ENCODE measurements around the gene NDUFS7.

The NDUFS7 gene

DNA sequence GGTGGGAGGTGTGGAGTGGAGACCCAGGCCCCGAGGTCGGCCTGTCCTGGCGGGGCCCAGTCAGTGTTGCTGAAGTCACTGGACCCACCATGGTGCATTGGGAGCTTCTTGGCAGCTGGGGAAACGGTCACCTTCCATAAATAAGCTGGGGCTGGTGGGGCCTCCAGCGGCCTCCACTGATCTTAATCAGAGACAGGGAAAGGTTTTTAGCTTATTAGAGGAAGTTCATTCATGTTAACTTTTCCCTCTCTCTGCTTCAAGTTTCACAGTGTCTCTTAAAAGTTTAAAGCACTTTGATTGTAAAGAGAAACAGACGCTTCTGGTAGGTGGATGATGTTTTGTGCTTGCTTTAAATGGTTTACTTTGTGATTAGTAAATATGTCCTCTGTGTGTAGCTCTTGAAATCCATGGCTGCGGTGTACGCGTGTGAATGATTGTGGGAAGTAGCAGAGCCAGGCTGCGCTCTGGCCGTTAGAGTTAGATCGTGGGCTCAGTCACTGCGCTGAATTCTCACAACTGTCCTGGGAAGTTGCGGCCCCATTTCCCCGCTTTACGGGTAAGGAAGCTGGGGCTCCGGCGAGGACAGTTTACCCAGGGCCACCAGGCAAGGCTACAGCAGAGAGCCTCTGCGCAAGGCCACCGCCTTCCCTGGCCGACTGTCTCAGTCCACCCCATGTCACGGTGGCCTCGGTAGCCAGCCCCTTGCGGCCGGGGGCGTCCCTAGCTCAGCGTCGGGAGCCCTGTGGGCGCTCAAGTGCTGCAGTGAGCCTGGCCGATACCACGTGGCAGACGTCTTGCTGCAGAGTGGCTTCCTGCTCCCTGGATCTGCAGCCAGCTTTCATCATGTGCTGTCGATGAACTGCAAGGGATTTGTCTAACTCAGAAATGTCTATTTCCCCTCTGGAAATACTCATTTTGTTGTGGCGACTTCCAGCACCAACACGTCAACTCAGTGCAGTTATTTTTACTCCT is 16.5 kb upstream of the NDUFS7 start:
- H3K9me3 ChIP-seq (ENCODE audit: control insufficient read depth, low read length), result no peaks in the 10 kb centered on the region
- no peaks in the 10 kb centered on the region for H3K36me3 ChIP-seq (ENCODE audit: control insufficient read depth, insufficient read depth, low read length)
- no peak overlapping the region for H3K4me3 ChIP-seq (ENCODE audit: low read length)
- H3K27me3 ChIP-seq (ENCODE audit: control insufficient read depth, insufficient read depth, low read length), result no peaks in the 10 kb centered on the region
- H3K4me1 ChIP-seq (ENCODE audit: control insufficient read depth, insufficient read depth, low read length), result no peaks in the 10 kb centered on the region
- no peak overlapping the region for H3K9ac ChIP-seq (ENCODE audit: low read length)

DNA sequence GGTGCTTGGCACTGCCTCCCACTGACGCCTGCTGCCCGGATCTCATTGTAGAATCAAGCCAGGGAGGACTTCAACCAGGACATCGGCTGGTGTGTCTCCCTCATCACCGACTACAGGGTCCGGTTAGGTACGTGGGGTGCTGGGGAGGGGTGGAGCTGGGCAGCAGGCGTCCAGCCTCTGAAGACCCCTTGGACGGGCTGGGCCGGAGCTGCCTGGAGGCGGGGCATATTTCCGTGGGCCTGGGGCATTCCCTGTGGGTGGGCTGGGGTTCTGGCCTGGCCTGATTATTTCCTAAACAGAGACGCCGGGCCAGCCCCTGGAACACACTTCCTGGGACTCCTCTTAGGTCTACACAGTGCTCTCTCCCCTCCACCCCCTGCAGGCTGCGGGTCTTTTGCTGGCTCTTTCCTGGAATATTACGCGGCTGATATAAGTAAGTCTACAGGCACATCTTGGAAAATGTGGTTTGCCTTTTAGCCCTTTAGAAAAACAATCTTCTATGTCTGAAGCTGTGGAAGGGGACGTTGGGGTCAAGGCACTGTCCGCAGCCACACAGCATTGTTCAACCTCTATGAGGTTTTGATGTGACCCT is 14.4 kb upstream of the NDUFS7 start:
- Histone ChIP-seq H3K9me3 (ENCODE audit: control insufficient read depth, low read length) (no peaks in the 10 kb centered on the region), H3K4me3 (ENCODE audit: low read length) (no peak overlapping the region), H3K9ac (ENCODE audit: low read length) (no peak overlapping the region), H3K27me3 (ENCODE audit: control insufficient read depth, insufficient read depth, low read length) (no peaks in the 10 kb centered on the region), H3K36me3 (ENCODE audit: control insufficient read depth, insufficient read depth, low read length) (no peaks in the 10 kb centered on the region), H3K4me1 (ENCODE audit: control insufficient read depth, insufficient read depth, low read length) (no peaks in the 10 kb centered on the region)

GRCh38 chr19:1370579-1371361 is 12.9 kb upstream of the NDUFS7 start:
- H3K36me3 ChIP-seq (ENCODE audit: control insufficient read depth, insufficient read depth, low read length), result no peaks in the 10 kb centered on the region
- no peak overlapping the region for H3K4me3 ChIP-seq (ENCODE audit: low read length)
- H3K9me3 ChIP-seq (ENCODE audit: control insufficient read depth, low read length), result no peaks in the 10 kb centered on the region
- no peak overlapping the region for H3K9ac ChIP-seq (ENCODE audit: low read length)
- H3K4me1 ChIP-seq (ENCODE audit: control insufficient read depth, insufficient read depth, low read length), result no peaks in the 10 kb centered on the region
- no peaks in the 10 kb centered on the region for H3K27me3 ChIP-seq (ENCODE audit: control insufficient read depth, insufficient read depth, low read length)

GRCh38 chr19:1373042-1373533 is 10.6 kb upstream of the NDUFS7 start:
- Histone ChIP-seq H3K9ac (ENCODE audit: low read length) (no peak overlapping the region), H3K36me3 (ENCODE audit: control insufficient read depth, insufficient read depth, low read length) (no peaks in the 10 kb centered on the region), H3K4me3 (ENCODE audit: low read length) (no peak overlapping the region), H3K9me3 (ENCODE audit: control insufficient read depth, low read length) (no peaks in the 10 kb centered on the region), H3K4me1 (ENCODE audit: control insufficient read depth, insufficient read depth, low read length) (no peaks in the 10 kb centered on the region), H3K27me3 (ENCODE audit: control insufficient read depth, insufficient read depth, low read length) (no peaks in the 10 kb centered on the region)

GRCh38 chr19:1373534-1374249 is 10.0 kb upstream of the NDUFS7 start:
- H3K4me3 ChIP-seq (ENCODE audit: low read length), result no peak overlapping the region
- H3K9me3 ChIP-seq (ENCODE audit: control insufficient read depth, low read length), result no peaks in the 10 kb centered on the region
- no peak overlapping the region for H3K9ac ChIP-seq (ENCODE audit: low read length)
- no peaks in the 10 kb centered on the region for H3K4me1 ChIP-seq (ENCODE audit: control insufficient read depth, insufficient read depth, low read length)
- H3K27me3 ChIP-seq (ENCODE audit: control insufficient read depth, insufficient read depth, low read length), result no peaks in the 10 kb centered on the region
- no peaks in the 10 kb centered on the region for H3K36me3 ChIP-seq (ENCODE audit: control insufficient read depth, insufficient read depth, low read length)

DNA sequence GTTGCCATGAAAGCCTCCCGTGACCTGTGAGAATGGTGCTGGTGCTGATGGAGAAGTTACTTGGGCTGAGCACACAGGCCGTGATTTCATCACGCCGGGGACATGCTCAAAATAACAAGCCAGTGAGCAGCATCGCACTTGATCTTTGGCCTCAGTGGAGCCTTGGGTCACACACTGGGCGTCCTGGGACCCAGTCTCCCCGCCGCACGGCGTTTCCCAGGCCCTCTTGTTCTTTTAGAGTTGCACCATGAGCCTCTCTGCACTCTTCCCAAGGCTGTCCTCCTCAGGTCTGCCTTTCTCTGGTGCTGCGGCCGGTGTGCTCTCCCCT is 9.5 kb upstream of the NDUFS7 start:
- Histone ChIP-seq H3K9me3 (ENCODE audit: control insufficient read depth, low read length) (no peaks in the 10 kb centered on the region), H3K9ac (ENCODE audit: low read length) (no peak overlapping the region), H3K36me3 (ENCODE audit: control insufficient read depth, insufficient read depth, low read length) (no peaks in the 10 kb centered on the region), H3K4me1 (ENCODE audit: control insufficient read depth, insufficient read depth, low read length) (no peaks in the 10 kb centered on the region), H3K4me3 (ENCODE audit: low read length) (no peak overlapping the region), H3K27me3 (ENCODE audit: control insufficient read depth, insufficient read depth, low read length) (no peaks in the 10 kb centered on the region)

GRCh38 chr19:1376415-1376805 is 7.3 kb upstream of the NDUFS7 start:
- Histone ChIP-seq H3K4me1 (ENCODE audit: control insufficient read depth, insufficient read depth, low read length) (no peaks in the 10 kb centered on the region), H3K9me3 (ENCODE audit: control insufficient read depth, low read length) (no peaks in the 10 kb centered on the region), H3K36me3 (ENCODE audit: control insufficient read depth, insufficient read depth, low read length) (no peaks in the 10 kb centered on the region)

GRCh38 chr19:1377176-1377964 is 6.3 kb upstream of the NDUFS7 start:
- H3K4me3 ChIP-seq (ENCODE audit: low read length), result no peak overlapping the region

More at GRCh38 chr19:1376415-1376805, 7.3 kb upstream of the NDUFS7 start:
- H3K4me3 ChIP-seq (ENCODE audit: low read length), result no peak overlapping the region
- H3K27me3 ChIP-seq (ENCODE audit: control insufficient read depth, insufficient read depth, low read length), result no peaks in the 10 kb centered on the region
- H3K9ac ChIP-seq (ENCODE audit: low read length), result no peak overlapping the region

GRCh38 chr19:1377965-1378785 is 5.5 kb upstream of the NDUFS7 start:
- no peaks in the 10 kb centered on the region for H3K36me3 ChIP-seq (ENCODE audit: control insufficient read depth, insufficient read depth, low read length)
- no peaks in the 10 kb centered on the region for H3K9me3 ChIP-seq (ENCODE audit: control insufficient read depth, low read length)
- no peak overlapping the region for H3K9ac ChIP-seq (ENCODE audit: low read length)
- no peaks in the 10 kb centered on the region for H3K27me3 ChIP-seq (ENCODE audit: control insufficient read depth, insufficient read depth, low read length)
- H3K4me3 ChIP-seq (ENCODE audit: low read length), result no peak overlapping the region
- H3K4me1 ChIP-seq (ENCODE audit: control insufficient read depth, insufficient read depth, low read length), result no peaks in the 10 kb centered on the region

More at GRCh38 chr19:1377176-1377964, 6.3 kb upstream of the NDUFS7 start:
- Histone ChIP-seq H3K9ac (ENCODE audit: low read length) (no peak overlapping the region), H3K36me3 (ENCODE audit: control insufficient read depth, insufficient read depth, low read length) (no peaks in the 10 kb centered on the region), H3K9me3 (ENCODE audit: control insufficient read depth, low read length) (no peaks in the 10 kb centered on the region), H3K4me1 (ENCODE audit: control insufficient read depth, insufficient read depth, low read length) (no peaks in the 10 kb centered on the region), H3K27me3 (ENCODE audit: control insufficient read depth, insufficient read depth, low read length) (no peaks in the 10 kb centered on the region)

GRCh38 chr19:1379126-1379905 is 4.4 kb upstream of the NDUFS7 start:
- Histone ChIP-seq H3K4me3 (ENCODE audit: low read length) (no peak overlapping the region), H3K36me3 (ENCODE audit: control insufficient read depth, insufficient read depth, low read length) (no peaks in the 10 kb centered on the region), H3K27me3 (ENCODE audit: control insufficient read depth, insufficient read depth, low read length) (no peaks in the 10 kb centered on the region), H3K9ac (ENCODE audit: low read length) (no peak overlapping the region), H3K9me3 (ENCODE audit: control insufficient read depth, low read length) (no peaks in the 10 kb centered on the region), H3K4me1 (ENCODE audit: control insufficient read depth, insufficient read depth, low read length) (peaks cover under 1% of the 10 kb centered on the region)
